Measurements from ENCODE around the gene SYNGR3.

DNA sequence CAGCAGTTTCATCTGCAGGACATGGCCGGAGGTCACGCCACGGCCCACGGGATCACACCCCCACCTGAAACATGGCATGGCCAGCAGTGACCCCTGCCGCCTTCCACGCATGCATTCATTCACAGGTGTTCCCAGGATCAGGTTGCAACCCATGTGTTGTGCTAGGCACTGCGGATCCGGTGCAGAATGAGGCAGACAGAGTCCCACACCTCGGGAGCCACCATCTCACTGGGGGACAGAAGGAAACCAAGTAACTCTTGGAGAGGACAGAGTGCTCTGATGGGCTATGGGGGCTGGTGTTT is 42.5 kb upstream of the SYNGR3 start:
- TF ChIP-seq CTCF (IDR thresholded peaks at IDR 0.05; ENCODE audit: low read depth, low read length), result no peak
- TF ChIP-seq EZH2phosphoT487 (IDR thresholded peaks at IDR 0.05; ENCODE audit: low read depth), result no peak
